Esophagus muscularis mucosa (tissue), 3 donors: ENCODE measurements around the gene BTBD3.

Source experiments
- CTCF ChIP-seq, 3 experiments: fragments of 200-600 bp in 2 of 3; fragments of 450-650 bp in 1 of 3; sonication (generic) in 2 of 3; IDR thresholded peaks; one replicate each; pipeline ENCODE4 v1.5.1; 2017 to 2019; ENCODE audit warnings: antibody characterized with exemption in 3 of 3, mild to moderate bottlenecking in 2 of 3, moderate library complexity in 1 of 3
- POLR2A ChIP-seq: fragments of 450-650 bp; IDR thresholded peaks from one replicate; pipeline ENCODE4 v1.6.1; 2017; ENCODE audit warnings: antibody characterized with exemption, moderate library complexity, mild to moderate bottlenecking, low read depth

GRCh38 chr20:11952639-11953038 lies 34.9 kb downstream of the BTBD3 start:
- no peak for TF ChIP-seq POLR2A
- no peak for TF ChIP-seq CTCF (IDR thresholded peaks at IDR 0.05)
